GM23338 (cell line): Measurements from ENCODE around the gene NPC1L1. TPM values are rescaled to one million over a fixed set of nuclear protein-coding genes. Genes with fewer than 3 reads are reported as not detected.

Source experiments
- ATAC-seq: fragments of 200-7000 bp; cut with Tn5 transposase; 3 replicates; pipeline ENCODE4 v1.9.1; 2020
- DNase-seq: peaks from one replicate; pipeline ENCODE4 v3.0.0-alpha.2; 2015; ENCODE audit warnings: low spot score
- H2AFZ ChIP-seq: fragments of 200-600 bp; sonication (generic); 2 replicates; pipeline ENCODE4 v1.8.0; 2016; ENCODE audit warnings: antibody characterized with exemption, mild to moderate bottlenecking, moderate library complexity
- H3F3A ChIP-seq: fragments of 200-600 bp; sonication (generic); replicated peaks from 2 replicates; pipeline ENCODE4 v1.8.0; 2017; ENCODE audit warnings: antibody characterized with exemption, mixed run types, low read depth
- H3K27ac ChIP-seq: fragments of 200-600 bp; sonication (generic); 2 replicates; pipeline ENCODE4 v1.6.1; 2016; ENCODE audit warnings: low read depth
- H3K27me3 ChIP-seq: fragments of 200-600 bp; sonication (generic); 2 replicates; pipeline ENCODE4 v1.8.0; 2016; ENCODE audit warnings: mild to moderate bottlenecking, mixed run types, moderate library complexity; ENCODE audit not compliant: insufficient read depth
- H3K36me3 ChIP-seq: fragments of 200-600 bp; sonication (generic); 2 replicates; pipeline ENCODE4 v1.8.0; 2016; ENCODE audit warnings: mild to moderate bottlenecking; ENCODE audit not compliant: insufficient read depth
- H3K4me1 ChIP-seq: fragments of 200-600 bp; sonication (generic); 2 replicates; pipeline ENCODE4 v1.8.0; 2016; ENCODE audit warnings: mild to moderate bottlenecking, moderate library complexity; ENCODE audit not compliant: insufficient read depth
- H3K4me2 ChIP-seq: fragments of 200-600 bp; sonication (generic); 2 replicates; pipeline ENCODE4 v1.7.1; 2017; ENCODE audit warnings: mixed run types
- H3K4me3 ChIP-seq: fragments of 200-600 bp; sonication (generic); 2 replicates; pipeline ENCODE4 v1.6.1; 2016; ENCODE audit warnings: mixed run types
- H3K79me2 ChIP-seq: fragments of 200-600 bp; sonication (generic); replicated peaks from 2 replicates; pipeline ENCODE4 v1.8.0; 2017; ENCODE audit warnings: mild to moderate bottlenecking; ENCODE audit not compliant: insufficient read depth
- H3K9me2 ChIP-seq: fragments of 200-600 bp; sonication (generic); 2 replicates; pipeline ENCODE4 v1.8.0; 2017; ENCODE audit not compliant: insufficient read depth
- H4K20me1 ChIP-seq: fragments of 200-600 bp; sonication (generic); replicated peaks from 2 replicates; pipeline ENCODE4 v1.8.0; 2017; ENCODE audit warnings: mild to moderate bottlenecking; ENCODE audit not compliant: insufficient read depth
- H3K27ac Mint-ChIP-seq: 2 replicates; pipeline ENCODE4 v1.8.0; 2020; ENCODE audit warnings: inconsistent platforms, mild to moderate bottlenecking, moderate library complexity, mixed read lengths
- H3K27me3 Mint-ChIP-seq: 3 replicates; pipeline ENCODE4 v1.8.0; 2022; ENCODE audit warnings: low read depth, mild to moderate bottlenecking, moderate library complexity, mixed read lengths, inconsistent platforms; ENCODE audit not compliant: insufficient read depth, poor library complexity
- H3K36me3 Mint-ChIP-seq: 3 replicates; pipeline ENCODE4 v1.8.0; 2021; ENCODE audit warnings: low read depth, mild to moderate bottlenecking, inconsistent platforms, moderate library complexity, mixed read lengths
- H3K4me1 Mint-ChIP-seq: 3 replicates; pipeline ENCODE4 v1.8.0; 2020; ENCODE audit warnings: mild to moderate bottlenecking, inconsistent platforms, mixed read lengths
- H3K4me3 Mint-ChIP-seq: 3 replicates; pipeline ENCODE4 v1.8.0; 2021; ENCODE audit warnings: moderate library complexity, mild to moderate bottlenecking, inconsistent platforms, mixed read lengths
- H3K9me3 Mint-ChIP-seq: 3 replicates; pipeline ENCODE4 v1.8.0; 2020; ENCODE audit warnings: moderate library complexity, mild to moderate bottlenecking, inconsistent platforms, mixed read lengths
- CREB1 ChIP-seq: fragments of 250-450 bp; sonication (Bioruptor Pico); IDR thresholded peaks from 2 replicates; pipeline ENCODE4 v1.5.0; 2020; ENCODE audit warnings: low read depth, mild to moderate bottlenecking, moderate library complexity
- EZH2 ChIP-seq: fragments of 200-600 bp; sonication (generic); IDR thresholded peaks from one replicate; pipeline ENCODE4 v1.8.0; 2017; ENCODE audit warnings: antibody characterized with exemption, mild to moderate bottlenecking, low read depth; ENCODE audit not compliant: unreplicated experiment
- EZH2phosphoT487 ChIP-seq: fragments of 200-600 bp; sonication (generic); IDR thresholded peaks from one replicate; pipeline ENCODE4 v1.8.1; 2018; ENCODE audit warnings: antibody characterized with exemption; ENCODE audit not compliant: unreplicated experiment
- JUNB ChIP-seq: IDR thresholded peaks from one replicate; pipeline ENCODE4 v1.6.1; 2016; ENCODE audit warnings: antibody characterized with exemption; ENCODE audit not compliant: unreplicated experiment
- NANOG ChIP-seq: IDR thresholded peaks from 2 replicates; pipeline ENCODE4 v1.6.1; 2016; ENCODE audit warnings: antibody characterized with exemption, borderline replicate concordance
- POLR2AphosphoS5 ChIP-seq: IDR thresholded peaks from 2 replicates; pipeline ENCODE4 v1.6.1; 2016; ENCODE audit warnings: antibody characterized with exemption, low read depth
- STAT1 ChIP-seq: IDR thresholded peaks from one replicate; pipeline ENCODE4 v1.6.1; 2016; ENCODE audit warnings: antibody characterized with exemption; ENCODE audit not compliant: unreplicated experiment
- ZNF114 ChIP-seq: fragments of 250-450 bp; sonication (Bioruptor Pico); IDR thresholded peaks from 2 replicates; pipeline ENCODE4 v1.5.0; 2020; ENCODE audit warnings: mild to moderate bottlenecking, moderate library complexity
- ZNF331 ChIP-seq: fragments of 250-450 bp; sonication (Bioruptor Pico); IDR thresholded peaks from 2 replicates; pipeline ENCODE4 v1.5.0; 2020; ENCODE audit warnings: low read depth, mild to moderate bottlenecking, moderate library complexity
- polyA plus RNA-seq: library from polyadenylated mRNA; unstranded; fragments of >200 nt; fragmentation: Nextera tagmentation; extraction: Ambion mirVana; gene quantifications from 2 replicates; pipeline ENCODE4 v1.2.1, GENCODE V29; 2016
- total RNA-seq: library from RNA; depleted of rRNA; stranded (reverse); fragments of >200 nt; shearing (Covaris generic); gene quantifications from 2 replicates; pipeline ENCODE4 v1.2.3, GENCODE V29; 2014
- TF ChIP-seq, protein P1 (sequence below): IDR thresholded peaks from 2 replicates; pipeline ENCODE4 v1.6.1; 2016; ENCODE audit warnings: antibody characterized with exemption
- TF ChIP-seq, protein P2 (sequence below): IDR thresholded peaks from one replicate; pipeline ENCODE4 v1.6.1; 2018; ENCODE audit warnings: antibody characterized with exemption; ENCODE audit not compliant: unreplicated experiment
- TF ChIP-seq, protein P3 (sequence below): fragments of 250-450 bp; sonication (Bioruptor Pico); IDR thresholded peaks from 2 replicates; pipeline ENCODE4 v1.5.0; 2020; ENCODE audit warnings: mild to moderate bottlenecking, moderate library complexity

The NPC1L1 gene
- total and polyA plus RNA-seq, 2 experiments from 2014 or later: 0.03 TPM; not detected in 1

DNA sequence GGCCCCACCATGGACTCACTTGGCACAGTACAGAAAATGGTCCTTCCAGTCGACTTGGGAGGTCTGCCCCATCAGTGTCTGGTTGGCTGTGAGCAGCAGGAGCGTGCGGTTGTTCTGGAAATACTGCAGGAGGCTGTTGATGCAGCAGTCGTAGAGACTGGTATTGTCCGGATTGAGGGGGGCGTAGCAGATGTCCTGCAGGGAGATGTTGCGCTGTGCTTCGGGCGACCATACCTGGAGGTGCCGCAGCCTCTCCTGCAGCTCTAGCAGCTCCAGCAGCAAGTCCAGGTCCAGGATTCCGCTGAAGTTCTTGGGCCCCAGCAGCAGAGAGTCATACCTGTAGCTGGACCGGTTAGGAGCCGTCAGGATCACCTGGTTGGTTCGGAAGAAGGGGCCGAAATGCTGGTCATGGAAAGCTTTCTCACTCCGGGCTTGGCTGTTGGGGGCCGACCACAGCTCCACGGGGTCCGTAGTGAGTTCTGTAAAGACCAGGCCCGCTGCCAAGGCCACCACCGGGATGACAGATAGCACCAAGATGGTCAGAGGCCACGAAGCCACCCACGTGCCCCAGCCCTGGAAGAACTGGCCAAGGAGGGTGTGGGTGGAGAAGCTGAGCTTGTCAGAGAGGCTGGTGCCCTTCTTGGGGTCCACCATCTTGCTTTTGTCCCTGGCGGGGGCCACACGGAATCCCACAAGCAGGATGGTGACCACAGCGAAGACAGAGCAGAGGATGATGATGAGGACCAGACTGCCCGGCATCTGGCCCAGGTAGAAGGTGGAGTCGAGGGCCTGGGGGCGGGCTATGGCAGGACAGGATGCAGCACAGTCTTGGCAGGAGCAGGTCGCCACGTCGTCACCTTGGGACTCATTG, 2.1 kb downstream of the NPC1L1 start:
- no peak for ATAC-seq
- no peak overlapping the region for H3K4me3 Mint-ChIP-seq
- no peaks in the 10 kb centered on the region for H3K9me3 Mint-ChIP-seq
- H3F3A ChIP-seq: no peaks in the 10 kb centered on the region
- no peak overlapping the region for H3K4me3 ChIP-seq
- no peak overlapping the region for H3K27ac ChIP-seq
- no peaks in the 10 kb centered on the region for H3K27me3 ChIP-seq
- H3K4me2 ChIP-seq: no peak overlapping the region
- H3K79me2 ChIP-seq: no peaks in the 10 kb centered on the region
- H3K4me1 ChIP-seq: no peaks in the 10 kb centered on the region
- no peak for DNase-seq
- H3K27me3 Mint-ChIP-seq: peaks cover 15% of the 10 kb centered on the region
- TF ChIP-seq, protein P1, sequence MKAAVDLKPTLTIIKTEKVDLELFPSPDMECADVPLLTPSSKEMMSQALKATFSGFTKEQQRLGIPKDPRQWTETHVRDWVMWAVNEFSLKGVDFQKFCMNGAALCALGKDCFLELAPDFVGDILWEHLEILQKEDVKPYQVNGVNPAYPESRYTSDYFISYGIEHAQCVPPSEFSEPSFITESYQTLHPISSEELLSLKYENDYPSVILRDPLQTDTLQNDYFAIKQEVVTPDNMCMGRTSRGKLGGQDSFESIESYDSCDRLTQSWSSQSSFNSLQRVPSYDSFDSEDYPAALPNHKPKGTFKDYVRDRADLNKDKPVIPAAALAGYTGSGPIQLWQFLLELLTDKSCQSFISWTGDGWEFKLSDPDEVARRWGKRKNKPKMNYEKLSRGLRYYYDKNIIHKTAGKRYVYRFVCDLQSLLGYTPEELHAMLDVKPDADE: no peak
- TF ChIP-seq CREB1 (CRISPR knock-in tag) (no peak), ZNF114 (no peak), EZH2 (no peak), NANOG (no peak), ZNF331 (CRISPR knock-in tag) (no peak), STAT1 (no peak), JUNB (no peak), EZH2phosphoT487 (no peak), POLR2AphosphoS5 (no peak)
- TF ChIP-seq, protein P2, sequence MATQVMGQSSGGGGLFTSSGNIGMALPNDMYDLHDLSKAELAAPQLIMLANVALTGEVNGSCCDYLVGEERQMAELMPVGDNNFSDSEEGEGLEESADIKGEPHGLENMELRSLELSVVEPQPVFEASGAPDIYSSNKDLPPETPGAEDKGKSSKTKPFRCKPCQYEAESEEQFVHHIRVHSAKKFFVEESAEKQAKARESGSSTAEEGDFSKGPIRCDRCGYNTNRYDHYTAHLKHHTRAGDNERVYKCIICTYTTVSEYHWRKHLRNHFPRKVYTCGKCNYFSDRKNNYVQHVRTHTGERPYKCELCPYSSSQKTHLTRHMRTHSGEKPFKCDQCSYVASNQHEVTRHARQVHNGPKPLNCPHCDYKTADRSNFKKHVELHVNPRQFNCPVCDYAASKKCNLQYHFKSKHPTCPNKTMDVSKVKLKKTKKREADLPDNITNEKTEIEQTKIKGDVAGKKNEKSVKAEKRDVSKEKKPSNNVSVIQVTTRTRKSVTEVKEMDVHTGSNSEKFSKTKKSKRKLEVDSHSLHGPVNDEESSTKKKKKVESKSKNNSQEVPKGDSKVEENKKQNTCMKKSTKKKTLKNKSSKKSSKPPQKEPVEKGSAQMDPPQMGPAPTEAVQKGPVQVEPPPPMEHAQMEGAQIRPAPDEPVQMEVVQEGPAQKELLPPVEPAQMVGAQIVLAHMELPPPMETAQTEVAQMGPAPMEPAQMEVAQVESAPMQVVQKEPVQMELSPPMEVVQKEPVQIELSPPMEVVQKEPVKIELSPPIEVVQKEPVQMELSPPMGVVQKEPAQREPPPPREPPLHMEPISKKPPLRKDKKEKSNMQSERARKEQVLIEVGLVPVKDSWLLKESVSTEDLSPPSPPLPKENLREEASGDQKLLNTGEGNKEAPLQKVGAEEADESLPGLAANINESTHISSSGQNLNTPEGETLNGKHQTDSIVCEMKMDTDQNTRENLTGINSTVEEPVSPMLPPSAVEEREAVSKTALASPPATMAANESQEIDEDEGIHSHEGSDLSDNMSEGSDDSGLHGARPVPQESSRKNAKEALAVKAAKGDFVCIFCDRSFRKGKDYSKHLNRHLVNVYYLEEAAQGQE: no peak
- TF ChIP-seq, protein P3, sequence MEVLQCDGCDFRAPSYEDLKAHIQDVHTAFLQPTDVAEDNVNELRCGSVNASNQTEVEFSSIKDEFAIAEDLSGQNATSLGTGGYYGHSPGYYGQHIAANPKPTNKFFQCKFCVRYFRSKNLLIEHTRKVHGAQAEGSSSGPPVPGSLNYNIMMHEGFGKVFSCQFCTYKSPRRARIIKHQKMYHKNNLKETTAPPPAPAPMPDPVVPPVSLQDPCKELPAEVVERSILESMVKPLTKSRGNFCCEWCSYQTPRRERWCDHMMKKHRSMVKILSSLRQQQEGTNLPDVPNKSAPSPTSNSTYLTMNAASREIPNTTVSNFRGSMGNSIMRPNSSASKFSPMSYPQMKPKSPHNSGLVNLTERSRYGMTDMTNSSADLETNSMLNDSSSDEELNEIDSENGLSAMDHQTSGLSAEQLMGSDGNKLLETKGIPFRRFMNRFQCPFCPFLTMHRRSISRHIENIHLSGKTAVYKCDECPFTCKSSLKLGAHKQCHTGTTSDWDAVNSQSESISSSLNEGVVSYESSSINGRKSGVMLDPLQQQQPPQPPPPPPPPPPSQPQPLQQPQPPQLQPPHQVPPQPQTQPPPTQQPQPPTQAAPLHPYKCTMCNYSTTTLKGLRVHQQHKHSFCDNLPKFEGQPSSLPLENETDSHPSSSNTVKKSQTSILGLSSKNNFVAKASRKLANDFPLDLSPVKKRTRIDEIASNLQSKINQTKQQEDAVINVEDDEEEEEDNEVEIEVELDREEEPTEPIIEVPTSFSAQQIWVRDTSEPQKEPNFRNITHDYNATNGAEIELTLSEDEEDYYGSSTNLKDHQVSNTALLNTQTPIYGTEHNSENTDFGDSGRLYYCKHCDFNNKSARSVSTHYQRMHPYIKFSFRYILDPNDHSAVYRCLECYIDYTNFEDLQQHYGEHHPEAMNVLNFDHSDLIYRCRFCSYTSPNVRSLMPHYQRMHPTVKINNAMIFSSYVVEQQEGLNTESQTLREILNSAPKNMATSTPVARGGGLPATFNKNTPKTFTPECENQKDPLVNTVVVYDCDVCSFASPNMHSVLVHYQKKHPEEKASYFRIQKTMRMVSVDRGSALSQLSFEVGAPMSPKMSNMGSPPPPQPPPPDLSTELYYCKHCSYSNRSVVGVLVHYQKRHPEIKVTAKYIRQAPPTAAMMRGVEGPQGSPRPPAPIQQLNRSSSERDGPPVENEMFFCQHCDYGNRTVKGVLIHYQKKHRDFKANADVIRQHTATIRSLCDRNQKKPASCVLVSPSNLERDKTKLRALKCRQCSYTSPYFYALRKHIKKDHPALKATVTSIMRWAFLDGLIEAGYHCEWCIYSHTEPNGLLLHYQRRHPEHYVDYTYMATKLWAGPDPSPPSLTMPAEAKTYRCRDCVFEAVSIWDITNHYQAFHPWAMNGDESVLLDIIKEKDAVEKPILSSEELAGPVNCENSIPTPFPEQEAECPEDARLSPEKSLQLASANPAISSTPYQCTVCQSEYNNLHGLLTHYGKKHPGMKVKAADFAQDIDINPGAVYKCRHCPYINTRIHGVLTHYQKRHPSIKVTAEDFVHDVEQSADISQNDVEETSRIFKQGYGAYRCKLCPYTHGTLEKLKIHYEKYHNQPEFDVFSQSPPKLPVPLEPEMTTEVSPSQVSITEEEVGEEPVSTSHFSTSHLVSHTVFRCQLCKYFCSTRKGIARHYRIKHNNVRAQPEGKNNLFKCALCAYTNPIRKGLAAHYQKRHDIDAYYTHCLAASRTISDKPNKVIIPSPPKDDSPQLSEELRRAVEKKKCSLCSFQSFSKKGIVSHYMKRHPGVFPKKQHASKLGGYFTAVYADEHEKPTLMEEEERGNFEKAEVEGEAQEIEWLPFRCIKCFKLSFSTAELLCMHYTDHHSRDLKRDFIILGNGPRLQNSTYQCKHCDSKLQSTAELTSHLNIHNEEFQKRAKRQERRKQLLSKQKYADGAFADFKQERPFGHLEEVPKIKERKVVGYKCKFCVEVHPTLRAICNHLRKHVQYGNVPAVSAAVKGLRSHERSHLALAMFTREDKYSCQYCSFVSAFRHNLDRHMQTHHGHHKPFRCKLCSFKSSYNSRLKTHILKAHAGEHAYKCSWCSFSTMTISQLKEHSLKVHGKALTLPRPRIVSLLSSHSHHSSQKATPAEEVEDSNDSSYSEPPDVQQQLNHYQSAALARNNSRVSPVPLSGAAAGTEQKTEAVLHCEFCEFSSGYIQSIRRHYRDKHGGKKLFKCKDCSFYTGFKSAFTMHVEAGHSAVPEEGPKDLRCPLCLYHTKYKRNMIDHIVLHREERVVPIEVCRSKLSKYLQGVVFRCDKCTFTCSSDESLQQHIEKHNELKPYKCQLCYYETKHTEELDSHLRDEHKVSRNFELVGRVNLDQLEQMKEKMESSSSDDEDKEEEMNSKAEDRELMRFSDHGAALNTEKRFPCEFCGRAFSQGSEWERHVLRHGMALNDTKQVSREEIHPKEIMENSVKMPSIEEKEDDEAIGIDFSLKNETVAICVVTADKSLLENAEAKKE: no peak
- H3K36me3 ChIP-seq: no peaks in the 10 kb centered on the region
- no peak overlapping the region for H3K27ac Mint-ChIP-seq
- no peaks in the 10 kb centered on the region for H4K20me1 ChIP-seq
- H3K9me2 ChIP-seq: no peaks in the 10 kb centered on the region
- no peaks in the 10 kb centered on the region; the same call in 2 of the 3 replicates for H3K36me3 Mint-ChIP-seq
- H2AFZ ChIP-seq: no peak overlapping the region
- H3K4me1 Mint-ChIP-seq: no peaks in the 10 kb centered on the region; the same call in 1 of the 3 replicates
